HG02759 (cell line): ENCODE data around the gene FRAT1.
"Not testable (repeated sequence)": the region's sequence is repeated elsewhere in the genome, so short reads cannot be mapped to it uniquely, and the experiment has no call there.

Source experiments
- ATAC-seq: cut with Tn5 transposase; IDR thresholded peaks from one replicate; pipeline ENCODE4 v1.9.1; 2021; ENCODE audit warnings: mild to moderate bottlenecking, moderate library complexity; ENCODE audit not compliant: unreplicated experiment

Gene FRAT1

DNA sequence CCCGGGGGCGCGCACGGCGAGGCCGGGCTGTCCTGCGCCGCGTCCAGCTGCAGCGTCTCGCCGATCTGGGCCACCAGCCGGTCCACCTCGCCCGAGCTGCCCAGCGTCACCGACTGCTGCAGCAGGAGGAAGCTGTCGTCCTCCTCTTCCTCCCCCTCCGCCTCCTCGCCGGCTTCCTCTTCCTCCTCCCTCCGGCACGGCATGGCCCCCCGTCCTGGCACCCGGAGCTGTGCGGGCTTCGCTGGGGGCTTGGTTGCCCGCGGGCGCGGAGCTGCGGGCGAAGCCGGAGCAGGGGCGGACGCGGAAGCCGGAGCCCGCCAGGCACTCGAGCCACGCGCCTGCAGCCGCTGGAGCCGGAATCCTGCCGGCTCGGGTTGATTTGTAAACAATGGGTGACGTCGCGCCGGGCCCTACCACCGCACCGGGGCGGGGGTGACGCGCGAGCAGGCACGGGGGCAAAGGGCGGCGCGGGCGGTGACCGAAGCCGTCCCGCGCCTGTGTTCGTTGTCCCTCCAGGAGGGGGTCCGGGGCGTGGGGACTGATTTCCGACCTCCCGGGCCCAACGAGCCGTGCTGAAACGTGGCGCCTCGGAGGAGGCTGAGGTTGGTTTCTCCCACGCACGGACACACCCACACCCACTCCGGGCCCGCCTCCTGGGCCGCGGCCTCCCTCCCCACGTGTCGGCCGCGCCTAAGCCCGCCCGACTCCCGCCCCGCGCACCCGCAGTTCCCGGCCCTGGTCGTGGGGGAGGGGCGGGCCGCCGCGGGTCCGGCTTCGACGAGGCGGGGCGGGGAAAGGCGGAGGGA is 15.5 kb downstream of the FRAT1 start, which contains the start of gene FRAT2:
Gene FRAT2, minus strand, starts transcription at position 360 of the 806 bp plus-strand sequence. Its CDS starts 157 bp downstream, at position 203.
- peak; percentile 87 for ATAC-seq

DNA sequence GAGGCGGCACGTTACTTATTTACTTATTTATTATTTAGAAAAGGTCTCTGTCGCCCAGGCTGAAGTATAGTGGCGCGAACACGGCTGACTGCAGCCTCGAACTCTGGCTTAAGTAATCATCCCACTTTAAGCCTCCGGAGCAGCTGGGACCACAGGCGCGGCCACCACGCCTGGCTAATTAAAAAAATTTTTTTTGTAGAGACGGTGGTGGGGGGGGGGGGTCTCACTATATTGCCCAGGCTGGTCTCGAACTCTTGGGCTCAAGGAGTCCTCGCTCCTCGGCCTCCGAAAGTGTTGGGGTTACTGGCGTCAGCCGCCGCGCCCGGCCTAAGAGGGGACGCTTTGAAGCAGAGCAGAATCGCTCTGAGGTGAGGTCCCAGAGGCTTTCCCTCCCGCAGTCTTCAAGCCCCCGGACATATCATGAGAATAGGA is 16.1 kb downstream of the FRAT1 start:
- no peak for ATAC-seq

DNA sequence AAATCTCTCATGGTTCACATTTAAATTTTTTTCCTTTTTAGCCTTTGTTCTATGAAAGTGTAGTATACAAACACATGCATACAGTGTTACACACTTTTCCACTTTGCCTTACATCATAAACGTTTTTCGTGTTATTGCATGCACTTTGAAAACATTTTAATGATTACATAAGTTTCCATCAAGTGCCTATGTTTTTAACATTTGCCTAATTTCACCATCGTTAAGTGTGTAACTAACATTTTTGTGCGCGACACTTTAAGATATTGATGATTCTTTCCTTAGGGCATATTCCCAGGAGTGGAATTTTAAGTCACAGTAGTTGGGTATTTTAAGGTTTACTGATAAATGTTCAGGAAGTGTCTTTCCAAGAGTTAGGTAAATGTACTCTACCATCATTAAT is 16.9 kb downstream of the FRAT1 start:
- ATAC-seq = no peak

DNA sequence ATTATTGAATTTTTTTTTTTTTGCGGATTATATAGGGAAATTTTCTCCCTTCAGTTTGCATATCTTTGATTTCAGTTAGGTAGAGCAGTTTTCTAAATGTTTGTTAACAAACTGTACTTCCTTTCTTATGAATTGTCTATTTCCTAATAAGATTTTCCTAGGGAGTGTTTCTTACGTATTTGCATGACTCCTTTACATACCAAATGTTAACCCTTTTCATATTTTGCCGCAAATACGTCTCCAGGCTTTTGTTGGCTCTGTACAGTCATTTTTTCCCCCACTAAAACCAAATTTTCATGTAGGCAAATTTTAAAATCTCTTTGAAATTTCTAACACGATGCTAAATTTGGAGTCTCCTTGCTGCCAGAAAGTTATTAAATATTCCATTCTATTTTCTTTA is 17.4 kb downstream of the FRAT1 start:
- no peak for ATAC-seq

DNA sequence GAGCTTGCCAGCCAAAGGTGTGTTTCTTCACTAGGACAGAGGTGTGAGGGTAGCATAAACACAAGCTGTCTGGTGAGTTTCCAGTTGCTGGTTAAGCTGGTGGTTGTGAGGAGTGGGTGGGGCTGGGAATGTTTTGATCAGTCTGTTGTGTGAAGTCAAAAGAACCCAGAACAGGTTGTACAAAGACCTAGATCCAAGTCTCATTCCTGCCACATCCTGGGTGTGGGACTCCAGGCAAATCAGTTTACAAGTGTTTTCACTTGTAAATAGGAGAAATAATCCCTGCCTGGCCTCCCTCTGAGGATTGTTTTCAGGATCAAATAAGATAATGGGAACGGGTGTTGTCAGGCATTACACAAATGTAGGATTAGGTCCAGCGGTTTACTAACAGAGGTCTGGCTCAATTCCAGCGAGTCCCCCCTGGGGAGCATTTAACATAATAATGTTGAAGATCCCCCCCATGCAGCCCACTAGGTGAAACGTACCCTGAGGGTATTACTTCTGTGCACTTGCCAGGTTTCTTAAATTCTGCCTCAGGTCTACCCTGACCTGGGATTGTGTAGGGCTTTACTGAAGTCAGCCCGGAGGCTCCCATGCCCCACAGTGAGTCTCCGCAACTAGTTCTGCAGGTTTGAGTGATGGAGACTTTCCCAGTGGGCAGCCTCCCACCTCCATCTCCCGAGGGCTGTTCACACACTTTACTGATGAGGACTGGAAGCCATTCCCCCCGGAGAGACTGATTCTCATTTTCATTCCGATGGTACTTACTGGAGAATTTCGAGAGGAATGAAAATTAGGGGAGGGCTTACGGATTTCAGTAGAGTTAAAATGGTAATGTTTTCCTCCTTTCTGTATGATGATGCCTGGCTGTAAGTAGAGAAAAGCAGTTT is 18.1 kb downstream of the FRAT1 start:
- ATAC-seq = no peak

DNA sequence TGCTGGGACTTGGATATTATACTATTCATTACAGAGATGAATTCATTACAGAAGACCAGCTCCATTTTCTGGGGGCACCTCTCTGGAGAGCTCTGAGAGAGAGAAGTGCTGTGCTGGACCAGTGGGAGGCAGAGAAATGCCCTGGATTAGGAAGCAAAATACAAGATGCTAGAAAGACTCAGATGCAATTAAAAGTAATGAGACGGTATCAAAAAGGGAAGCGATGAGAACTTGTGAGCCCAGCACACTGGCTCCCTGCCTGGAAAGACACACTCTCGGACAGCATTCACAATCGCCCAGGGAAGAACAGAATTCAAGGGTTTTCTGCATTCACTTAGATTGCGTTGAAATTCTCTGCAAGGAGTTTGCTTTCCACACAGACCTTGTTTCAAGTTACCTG is 19.0 kb downstream of the FRAT1 start:
- ATAC-seq = no peak

DNA sequence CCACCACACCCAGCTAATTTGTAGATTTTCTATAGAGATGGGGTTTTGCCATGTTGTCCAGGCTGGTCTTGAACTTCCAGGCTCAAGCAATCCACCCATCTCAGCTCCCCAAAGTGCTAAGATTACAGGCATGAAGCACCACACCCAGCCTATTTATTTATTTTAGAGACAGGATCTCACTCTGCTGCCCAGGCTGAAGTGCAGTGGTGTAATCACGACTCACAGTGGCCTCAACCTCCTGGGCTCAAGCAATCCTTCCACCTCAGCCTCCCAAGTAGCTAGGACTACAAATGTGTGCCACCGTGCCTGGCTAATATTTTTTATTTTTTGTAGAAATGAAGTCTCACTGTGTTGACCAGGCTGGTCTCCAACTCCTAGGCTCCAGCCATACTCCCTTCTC is 22.3 kb downstream of the FRAT1 start:
- no peak for ATAC-seq

DNA sequence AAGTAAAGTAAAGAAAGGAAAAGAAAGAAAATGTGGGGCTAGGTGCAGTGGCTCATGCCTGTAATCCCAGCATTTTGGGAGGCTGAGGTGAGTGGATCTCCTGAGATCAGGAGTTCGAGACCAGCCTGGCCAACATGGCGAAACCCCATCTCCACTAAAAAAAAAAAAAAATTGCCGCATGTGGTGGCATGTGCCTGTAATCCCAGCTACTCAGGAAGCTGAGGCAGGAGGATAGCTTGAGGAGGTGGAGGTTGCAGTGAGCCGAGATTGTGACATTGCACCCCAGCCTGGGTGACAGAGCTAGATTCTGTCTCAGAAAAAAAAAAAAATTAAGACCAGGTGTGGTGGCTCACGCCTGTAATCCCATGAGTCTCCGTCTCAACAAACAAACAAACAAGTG is 24.6 kb downstream of the FRAT1 start:
- not testable (repeated sequence) for ATAC-seq

DNA sequence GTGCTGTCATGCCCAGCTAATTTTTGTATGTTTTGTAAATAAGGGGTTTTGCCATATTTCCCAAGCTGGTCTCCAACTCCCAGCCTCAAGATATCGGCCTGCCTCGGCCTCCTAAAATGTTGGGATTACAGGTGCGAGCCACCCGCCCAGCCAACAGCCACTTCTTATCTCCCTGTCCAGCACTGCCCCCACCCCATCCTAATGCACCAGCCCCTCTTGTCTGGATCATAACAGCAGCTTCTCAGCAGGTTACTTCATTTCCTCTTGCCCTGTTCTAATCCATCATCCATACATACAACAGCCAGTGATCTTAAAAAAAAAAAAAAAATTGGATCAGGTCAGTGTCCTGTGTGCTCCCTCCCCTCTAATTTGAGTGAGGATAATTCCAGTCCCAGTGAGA is 28.2 kb downstream of the FRAT1 start:
- no peak for ATAC-seq

DNA sequence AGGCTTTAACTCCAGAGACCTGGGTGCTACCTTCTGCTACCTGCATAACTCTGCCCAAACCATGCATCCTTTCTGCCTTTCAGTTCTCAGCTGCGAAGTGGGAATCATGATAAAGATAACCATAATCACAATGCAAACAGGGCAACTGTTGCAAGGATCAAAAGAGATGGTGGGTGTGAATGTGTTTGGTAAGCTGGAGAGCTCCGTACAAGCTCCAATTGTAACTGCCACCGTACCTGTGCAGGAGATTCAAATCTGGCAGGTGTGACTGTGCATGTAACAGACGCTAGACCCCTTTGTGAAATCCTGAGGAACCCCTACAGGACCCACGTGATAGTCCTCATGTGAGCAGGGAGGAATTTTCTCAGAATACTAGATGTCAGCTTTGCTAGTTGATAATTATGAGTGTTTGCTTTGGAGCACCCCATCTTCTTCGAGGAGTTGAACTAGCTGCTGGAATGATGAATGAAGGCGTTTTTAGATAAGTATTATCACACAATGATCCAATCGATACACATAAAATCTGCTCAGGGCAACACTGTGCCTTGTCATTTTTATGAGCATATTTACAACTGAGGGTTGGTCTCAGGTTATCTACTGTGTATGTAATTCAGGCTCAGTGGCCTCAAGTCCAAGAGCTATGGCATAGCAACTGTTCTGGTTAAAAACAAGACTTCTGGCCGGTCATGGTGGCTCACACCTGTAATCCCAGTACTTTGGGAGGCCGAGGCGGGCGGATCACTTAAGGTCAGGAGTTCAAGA is 30.9 kb downstream of the FRAT1 start:
- ATAC-seq = no peak

DNA sequence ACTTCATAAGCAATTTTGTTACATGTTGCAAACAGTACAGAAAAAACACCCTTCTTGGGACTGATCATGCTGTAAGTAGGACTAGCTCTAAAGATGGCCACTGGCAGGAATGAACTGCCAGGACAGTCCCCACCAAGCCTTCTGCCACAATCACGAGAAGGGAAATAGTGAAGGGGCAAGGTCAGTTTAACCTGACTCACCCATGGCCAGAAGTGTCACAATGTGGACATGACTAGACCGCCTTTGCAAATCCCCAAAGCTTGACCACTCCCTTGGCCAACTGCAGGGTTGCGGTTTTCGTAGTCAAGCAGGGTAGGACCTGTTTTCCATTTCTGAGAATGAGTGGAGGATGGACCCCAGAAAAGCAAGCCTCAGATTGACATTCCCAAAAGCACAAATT is 34.9 kb downstream of the FRAT1 start:
- ATAC-seq = no peak

DNA sequence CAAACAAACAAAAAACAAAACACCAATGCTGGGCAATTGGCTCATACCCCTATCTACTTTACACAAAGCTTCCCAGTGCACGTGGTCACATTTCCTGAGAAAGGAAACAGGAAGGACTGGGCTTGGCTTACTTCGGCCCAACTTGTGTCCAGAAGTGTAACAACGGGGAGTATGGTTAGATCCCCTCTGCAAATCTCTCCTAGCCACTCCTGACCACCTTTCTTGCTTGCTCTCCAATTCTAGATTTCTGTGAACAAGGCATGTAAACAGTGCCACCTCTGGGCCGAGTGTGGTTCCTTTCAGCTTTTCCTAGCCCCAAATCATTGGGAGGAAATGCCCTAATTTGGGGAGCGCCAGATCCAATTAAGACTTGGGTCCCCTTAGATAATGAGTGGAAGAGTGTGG is 36.5 kb downstream of the FRAT1 start:
- ATAC-seq = no peak

DNA sequence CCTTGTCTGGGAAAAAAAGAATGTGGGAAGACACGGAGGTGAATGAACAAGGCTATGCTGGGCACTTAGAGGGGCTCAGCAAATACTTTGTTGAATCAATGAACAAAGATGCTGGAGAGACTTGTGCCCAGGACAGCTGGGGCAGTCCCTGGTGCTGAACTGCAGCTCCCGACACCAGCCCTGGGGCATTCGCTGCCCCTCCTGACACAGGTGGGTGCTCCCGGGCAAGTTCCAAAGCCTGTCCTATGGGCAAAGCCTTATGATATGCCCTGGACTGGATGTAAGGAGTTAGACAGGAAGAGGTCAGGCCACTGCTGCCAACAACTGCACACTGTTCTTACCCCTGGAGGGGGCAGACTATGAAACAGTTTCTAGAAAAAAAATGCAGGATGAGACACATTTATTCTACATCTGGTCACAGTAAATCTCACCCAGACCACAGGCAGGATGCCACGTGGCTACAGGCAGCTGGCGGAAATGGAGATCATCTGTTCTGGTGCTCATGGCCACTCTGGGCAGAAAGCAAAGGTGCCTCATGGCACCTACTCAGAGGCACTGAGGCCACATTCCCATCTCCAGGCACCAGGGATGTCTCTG is 37.3 kb downstream of the FRAT1 start:
- no peak for ATAC-seq

DNA sequence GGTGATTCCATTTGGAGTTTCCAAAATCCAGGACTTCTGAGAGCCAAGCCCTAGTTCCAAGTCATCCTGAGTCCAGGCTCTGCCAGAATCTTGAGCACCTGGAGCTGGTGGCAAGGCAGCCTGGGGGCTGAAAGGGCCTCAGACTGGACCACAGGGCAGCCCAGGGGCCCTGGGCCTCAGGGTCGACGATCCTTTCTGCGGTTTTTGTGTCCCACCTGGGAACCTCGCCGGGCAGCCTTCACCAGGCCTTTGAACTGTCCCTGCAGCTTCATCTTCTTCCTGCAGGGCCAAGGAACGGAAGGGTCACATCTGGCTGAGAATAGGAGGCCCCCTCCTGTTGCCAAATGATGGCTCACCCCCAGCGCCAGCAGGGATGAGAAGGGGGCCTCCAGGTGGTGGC is 37.8 kb downstream of the FRAT1 start:
- no peak for ATAC-seq

DNA sequence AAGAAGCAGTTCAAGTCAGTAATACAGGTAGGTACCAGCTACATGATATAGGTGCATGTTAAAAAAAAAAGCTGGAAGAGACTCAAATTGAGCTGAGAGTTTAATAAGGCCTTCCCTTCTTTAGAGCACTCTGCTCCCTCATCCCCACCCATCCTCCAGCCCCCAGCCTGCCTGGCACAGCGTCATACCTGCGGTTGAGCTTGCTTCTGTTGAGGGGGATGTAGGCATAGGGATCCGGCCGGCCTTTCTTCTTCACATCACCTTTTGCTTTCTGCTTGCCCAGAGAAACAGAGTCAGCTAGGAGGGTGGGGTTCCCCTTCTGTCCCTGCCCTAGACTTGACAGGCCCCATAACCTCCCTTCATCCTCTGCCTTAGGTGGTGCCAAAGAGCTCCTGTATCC is 39.3 kb downstream of the FRAT1 start:
- ATAC-seq = no peak

DNA sequence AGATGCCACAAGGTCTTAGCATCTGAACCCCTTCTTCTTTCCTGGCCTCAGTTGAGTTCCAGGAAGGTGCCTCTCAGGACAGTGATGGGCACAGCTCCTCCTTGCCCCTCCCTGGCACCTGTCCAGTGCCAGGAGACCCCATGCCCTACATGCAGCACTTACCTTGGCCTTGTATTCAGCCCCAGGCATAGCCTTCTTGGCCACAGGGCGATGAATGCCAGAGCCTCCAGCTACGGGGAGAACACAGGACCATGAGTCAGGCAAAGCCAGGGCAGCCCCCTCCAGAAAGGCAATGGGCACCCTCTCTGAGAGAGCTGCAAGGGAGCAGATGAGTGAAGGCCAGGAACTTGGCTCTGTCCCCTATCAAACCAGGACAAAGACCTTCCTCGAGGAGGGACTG is 39.7 kb downstream of the FRAT1 start:
- no peak for ATAC-seq

DNA sequence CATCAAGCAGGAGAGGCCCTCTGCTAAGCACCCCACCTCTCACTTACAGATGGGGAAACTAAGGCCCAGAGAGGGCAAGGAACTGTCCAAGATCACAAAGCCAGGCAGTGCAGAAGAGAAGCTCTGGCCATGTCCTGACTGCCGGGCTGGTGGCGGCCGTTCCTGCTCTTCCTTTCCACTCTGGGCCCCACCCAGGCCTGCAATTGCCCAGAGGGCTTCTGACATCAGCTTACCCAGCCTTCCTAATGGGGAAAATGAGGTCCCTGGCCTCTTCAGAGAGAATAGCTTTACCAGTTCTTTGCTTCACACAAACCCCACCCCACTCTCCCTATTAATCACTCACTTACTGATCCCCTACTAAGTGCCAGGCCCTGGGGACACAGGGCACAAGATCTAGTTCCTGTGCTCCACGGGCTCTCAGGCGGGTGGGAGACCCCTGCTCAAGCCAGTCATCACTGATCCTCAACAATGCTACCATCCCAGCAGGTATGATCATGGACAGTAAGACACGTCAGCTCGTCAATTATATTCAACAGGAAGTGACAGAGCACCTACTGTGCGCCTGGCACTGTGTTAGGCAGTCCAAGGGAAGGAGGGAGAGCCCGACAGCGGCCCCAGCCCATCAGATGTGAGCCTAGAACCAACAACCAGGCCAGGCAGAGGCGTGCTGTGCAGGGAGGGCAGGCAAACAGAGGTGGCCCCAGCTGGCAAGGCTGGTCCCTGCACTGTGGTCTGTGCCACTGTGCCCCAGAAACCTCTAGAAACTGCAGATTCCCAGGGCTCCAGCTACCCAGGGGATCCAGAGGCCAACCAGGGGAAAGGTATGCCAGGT is 41.9 kb downstream of the FRAT1 start:
- no peak for ATAC-seq

DNA sequence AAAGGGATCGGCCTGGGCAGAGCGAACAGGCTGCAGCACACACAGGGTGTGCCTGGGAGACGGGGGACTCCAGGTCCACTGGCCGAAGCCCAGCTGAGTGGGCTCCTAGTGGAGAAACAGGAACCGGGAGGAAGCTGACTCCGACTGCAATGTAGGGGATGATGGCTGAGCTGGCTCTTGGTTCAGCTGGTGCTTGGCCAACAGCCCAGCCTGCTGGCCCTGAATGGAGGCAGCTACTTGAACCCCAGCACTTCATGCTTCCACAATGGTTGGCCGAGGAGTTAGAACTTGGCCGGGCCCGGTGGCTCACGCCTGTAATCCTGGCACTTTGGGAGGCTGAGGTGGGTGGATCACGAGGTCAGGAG is 42.4 kb downstream of the FRAT1 start:
- ATAC-seq = no peak

DNA sequence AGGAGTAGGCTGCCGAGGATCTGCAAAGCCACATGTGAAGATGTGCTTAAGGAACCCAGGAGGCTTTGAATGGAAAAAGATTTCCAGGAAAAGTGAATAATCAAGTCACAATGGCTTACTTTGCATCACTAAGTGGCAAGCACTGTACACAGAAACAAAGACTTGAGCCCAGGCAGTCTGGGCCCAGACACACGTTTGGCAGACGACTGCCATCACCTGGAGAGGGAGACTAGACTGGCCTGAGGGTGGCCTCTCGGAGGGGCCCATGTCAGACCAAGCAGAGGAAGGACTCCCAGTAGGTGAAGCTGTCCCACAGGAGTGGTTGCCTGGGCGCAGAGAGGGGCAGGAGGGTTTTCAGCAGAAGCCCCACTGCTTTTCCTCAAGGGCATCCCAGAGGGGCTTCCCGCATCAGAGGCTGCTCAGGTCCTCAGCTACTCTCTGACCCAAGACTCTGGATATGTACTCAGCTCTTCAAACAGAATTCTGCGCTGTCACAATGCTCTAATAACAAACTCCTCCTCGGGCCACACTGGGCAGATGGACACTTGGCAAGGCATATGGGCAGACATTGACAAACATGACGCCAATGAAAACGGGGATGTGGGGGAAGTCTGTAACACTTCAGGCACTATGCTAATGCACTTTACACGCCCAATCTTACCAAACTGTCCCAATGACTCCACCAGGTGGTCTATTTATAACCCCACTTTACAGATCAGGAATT is 43.4 kb downstream of the FRAT1 start:
- no peak for ATAC-seq
